Liver (tissue), 9 donors: ENCODE data around the gene GUK1. TPM values are rescaled to one million over a fixed set of nuclear protein-coding genes. Genes with fewer than 3 reads are reported as not detected.

Experiments
- DNase-seq: peaks from one replicate; pipeline ENCODE4 v3.0.0-alpha.2; 2017; ENCODE audit warnings: low spot score
- H3K27ac ChIP-seq, 2 donors: one replicate each; pipeline ENCODE4 v1.7.0; 2013; ENCODE audit warnings: inconsistent platforms in 2 of 2, low read length in 2 of 2, control low read depth in 1 of 2, low read depth in 1 of 2, mild to moderate bottlenecking in 1 of 2
- H3K27me3 ChIP-seq, 4 donors: one replicate each; pipeline versions ENCODE4 v1.6.1 to v1.7.0; 2013; ENCODE audit warnings: low read length in 3 of 4, inconsistent platforms in 1 of 4, mild to moderate bottlenecking in 1 of 4, moderate library complexity in 1 of 4; ENCODE audit not compliant: control insufficient read depth in 4 of 4, insufficient read depth in 4 of 4
- H3K36me3 ChIP-seq, 4 donors: one replicate each; pipeline versions ENCODE4 v1.6.1 to v1.7.0; 2013; ENCODE audit warnings: low read length in 3 of 4, mild to moderate bottlenecking in 3 of 4, low read depth in 1 of 4, moderate library complexity in 1 of 4; ENCODE audit not compliant: control insufficient read depth in 4 of 4, insufficient read depth in 3 of 4
- H3K4me1 ChIP-seq, 4 donors: one replicate each; pipeline versions ENCODE4 v1.6.1 to v1.7.0; 2013; ENCODE audit warnings: low read length in 3 of 4, mild to moderate bottlenecking in 3 of 4, moderate library complexity in 1 of 4; ENCODE audit not compliant: control insufficient read depth in 4 of 4, insufficient read depth in 4 of 4
- H3K4me3 ChIP-seq, 3 donors: one replicate each; pipeline versions ENCODE4 v1.6.1 to v1.7.0; 2013; ENCODE audit warnings: low read length in 3 of 3, control low read depth in 1 of 3, low read depth in 1 of 3, mild to moderate bottlenecking in 1 of 3
- H3K9ac ChIP-seq, 2 donors: one replicate each; pipeline ENCODE4 v1.7.0; 2013; ENCODE audit warnings: low read length in 2 of 2, mild to moderate bottlenecking in 2 of 2, moderate library complexity in 2 of 2, control low read depth in 1 of 2, low read depth in 1 of 2
- H3K9me3 ChIP-seq, 4 donors: one replicate each; pipeline versions ENCODE4 v1.6.1 to v1.7.0; 2013; ENCODE audit warnings: low read length in 3 of 4; ENCODE audit not compliant: control insufficient read depth in 4 of 4
- FOXA1 ChIP-seq: IDR thresholded peaks from 2 replicates; pipeline ENCODE4 v1.6.1; 2016; ENCODE audit warnings: antibody characterized with exemption
- FOXA2 ChIP-seq: IDR thresholded peaks from 2 replicates; pipeline ENCODE4 v1.6.1; 2016; ENCODE audit warnings: antibody characterized with exemption
- GABPA ChIP-seq, 2 donors: IDR thresholded peaks in 1 of 2; conservative IDR thresholded peaks in 1 of 2; 2 replicates each; pipeline ENCODE4 v1.6.1; 2016; ENCODE audit warnings: antibody characterized with exemption in 2 of 2, mild to moderate bottlenecking in 1 of 2, moderate library complexity in 1 of 2
- HNF4A ChIP-seq, 2 donors: conservative IDR thresholded peaks; 2 replicates each; pipeline ENCODE4 v1.6.1; 2016; ENCODE audit warnings: antibody characterized with exemption in 2 of 2, mild to moderate bottlenecking in 2 of 2
- JUND ChIP-seq, 2 donors: IDR thresholded peaks; 2 replicates each; pipeline ENCODE4 v1.6.1; 2016; ENCODE audit warnings: antibody characterized with exemption in 2 of 2
- NR2F2 ChIP-seq: IDR thresholded peaks from 2 replicates; pipeline ENCODE4 v1.6.1; 2016; ENCODE audit warnings: antibody characterized with exemption
- RAD21 ChIP-seq, 2 donors: IDR thresholded peaks; 2 replicates each; pipeline ENCODE4 v1.6.1; 2016; ENCODE audit warnings: antibody characterized with exemption in 2 of 2, mild to moderate bottlenecking in 2 of 2
- TAF1 ChIP-seq: conservative IDR thresholded peaks from 2 replicates; pipeline ENCODE4 v1.6.1; 2016; ENCODE audit warnings: antibody characterized with exemption, mild to moderate bottlenecking
- YY1 ChIP-seq: IDR thresholded peaks from 2 replicates; pipeline ENCODE4 v1.6.1; 2016; ENCODE audit warnings: antibody characterized with exemption, mild to moderate bottlenecking
- WGBS: extraction: QIAGEN DNeasy Blood & Tissue Kit; methylation state at CpG from one replicate; pipeline ENCODE4 v1.1.7; 2013; 5-methylcytosine and 5-hydroxymethylcytosine counted together
- polyA plus RNA-seq, 2 donors: library from polyadenylated mRNA; stranded (reverse) in 1 of 2; unstranded in 1 of 2; fragments of 200-250 nt in 1 of 2; fragments of >200 nt in 1 of 2; fragmentation: Nextera tagmentation in 1 of 2; extraction: Ambion mirVana in 1 of 2; gene quantifications; one replicate each; pipeline versions ENCODE4 v1.2.1 to v1.2.3, GENCODE V29; 2013 to 2015
- total RNA-seq, 2 donors: library from RNA; depleted of rRNA; stranded (reverse); fragments of >200 nt; gene quantifications; one replicate each; pipeline ENCODE4 v1.2.3, GENCODE V29; 2014
- TF ChIP-seq, protein P1 (sequence below): IDR thresholded peaks from 2 replicates; pipeline ENCODE4 v1.6.1; 2016; ENCODE audit warnings: antibody characterized with exemption
- TF ChIP-seq, protein P2 (sequence below): IDR thresholded peaks from 2 replicates; pipeline ENCODE4 v1.6.1; 2016; ENCODE audit warnings: antibody characterized with exemption
- TF ChIP-seq, protein P3 (sequence below): IDR thresholded peaks from 2 replicates; pipeline ENCODE4 v1.6.1; 2016; ENCODE audit warnings: antibody characterized with exemption, mild to moderate bottlenecking
- TF ChIP-seq, protein P4 (sequence below): fragments of 150-350 bp; IDR thresholded peaks from 2 replicates; pipeline ENCODE4 v1.5.1; 2017; ENCODE audit warnings: improper control_type of control experiment, low read depth, low read length; ENCODE audit not compliant: missing input control
- TF ChIP-seq, protein P5 (sequence below): IDR thresholded peaks from 2 replicates; pipeline ENCODE4 v1.6.1; 2016; ENCODE audit warnings: antibody characterized with exemption
- donor health status: healthy.
- donor health status: healthy.
- donor health status: healthy.
- donor health status: healthy.
- donor health status: healthy.

GUK1 gene
- total and polyA plus RNA-seq, 4 donors = 147 to 251 (median 216) TPM

DNA sequence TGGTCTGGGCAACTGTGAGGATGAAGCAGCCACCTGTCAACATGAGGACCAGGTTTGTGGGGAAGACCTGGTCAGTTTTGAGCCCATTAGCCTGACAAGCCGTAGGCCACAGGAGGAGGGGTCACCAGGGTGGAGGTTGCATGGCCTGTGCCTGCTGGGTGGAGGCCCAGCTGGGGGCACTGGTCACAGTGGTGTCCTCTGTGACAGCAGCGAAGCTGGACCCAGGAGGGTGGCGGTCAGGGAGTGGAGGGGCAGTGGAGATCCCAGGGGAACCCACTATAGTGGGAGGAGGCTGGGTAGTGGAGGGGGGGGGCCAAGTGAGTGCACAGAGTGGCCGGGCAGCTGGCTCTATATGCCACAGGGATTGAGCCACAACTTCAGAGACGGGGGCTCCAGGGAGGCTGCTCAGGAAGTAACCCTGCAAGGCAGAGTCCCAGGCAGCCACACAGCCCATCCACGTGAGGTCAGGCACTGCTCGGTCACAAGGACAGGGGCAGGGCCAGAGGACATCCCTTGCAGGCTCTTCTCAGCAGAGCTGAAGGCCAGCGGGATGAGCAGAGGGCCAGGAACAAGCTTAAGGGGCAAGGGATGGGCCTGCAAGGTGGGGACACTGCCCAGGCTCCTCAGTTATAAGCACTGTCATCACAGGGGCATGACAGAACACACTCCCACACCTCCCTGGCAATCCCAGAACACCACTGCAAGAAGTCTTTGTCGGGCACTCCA is 34.6 kb upstream of the GUK1 start (continued):
- TF ChIP-seq, protein P1, sequence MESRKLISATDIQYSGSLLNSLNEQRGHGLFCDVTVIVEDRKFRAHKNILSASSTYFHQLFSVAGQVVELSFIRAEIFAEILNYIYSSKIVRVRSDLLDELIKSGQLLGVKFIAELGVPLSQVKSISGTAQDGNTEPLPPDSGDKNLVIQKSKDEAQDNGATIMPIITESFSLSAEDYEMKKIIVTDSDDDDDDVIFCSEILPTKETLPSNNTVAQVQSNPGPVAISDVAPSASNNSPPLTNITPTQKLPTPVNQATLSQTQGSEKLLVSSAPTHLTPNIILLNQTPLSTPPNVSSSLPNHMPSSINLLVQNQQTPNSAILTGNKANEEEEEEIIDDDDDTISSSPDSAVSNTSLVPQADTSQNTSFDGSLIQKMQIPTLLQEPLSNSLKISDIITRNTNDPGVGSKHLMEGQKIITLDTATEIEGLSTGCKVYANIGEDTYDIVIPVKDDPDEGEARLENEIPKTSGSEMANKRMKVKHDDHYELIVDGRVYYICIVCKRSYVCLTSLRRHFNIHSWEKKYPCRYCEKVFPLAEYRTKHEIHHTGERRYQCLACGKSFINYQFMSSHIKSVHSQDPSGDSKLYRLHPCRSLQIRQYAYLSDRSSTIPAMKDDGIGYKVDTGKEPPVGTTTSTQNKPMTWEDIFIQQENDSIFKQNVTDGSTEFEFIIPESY = no peak
- TF ChIP-seq, protein P2, sequence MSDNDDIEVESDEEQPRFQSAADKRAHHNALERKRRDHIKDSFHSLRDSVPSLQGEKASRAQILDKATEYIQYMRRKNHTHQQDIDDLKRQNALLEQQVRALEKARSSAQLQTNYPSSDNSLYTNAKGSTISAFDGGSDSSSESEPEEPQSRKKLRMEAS = no peak

DNA sequence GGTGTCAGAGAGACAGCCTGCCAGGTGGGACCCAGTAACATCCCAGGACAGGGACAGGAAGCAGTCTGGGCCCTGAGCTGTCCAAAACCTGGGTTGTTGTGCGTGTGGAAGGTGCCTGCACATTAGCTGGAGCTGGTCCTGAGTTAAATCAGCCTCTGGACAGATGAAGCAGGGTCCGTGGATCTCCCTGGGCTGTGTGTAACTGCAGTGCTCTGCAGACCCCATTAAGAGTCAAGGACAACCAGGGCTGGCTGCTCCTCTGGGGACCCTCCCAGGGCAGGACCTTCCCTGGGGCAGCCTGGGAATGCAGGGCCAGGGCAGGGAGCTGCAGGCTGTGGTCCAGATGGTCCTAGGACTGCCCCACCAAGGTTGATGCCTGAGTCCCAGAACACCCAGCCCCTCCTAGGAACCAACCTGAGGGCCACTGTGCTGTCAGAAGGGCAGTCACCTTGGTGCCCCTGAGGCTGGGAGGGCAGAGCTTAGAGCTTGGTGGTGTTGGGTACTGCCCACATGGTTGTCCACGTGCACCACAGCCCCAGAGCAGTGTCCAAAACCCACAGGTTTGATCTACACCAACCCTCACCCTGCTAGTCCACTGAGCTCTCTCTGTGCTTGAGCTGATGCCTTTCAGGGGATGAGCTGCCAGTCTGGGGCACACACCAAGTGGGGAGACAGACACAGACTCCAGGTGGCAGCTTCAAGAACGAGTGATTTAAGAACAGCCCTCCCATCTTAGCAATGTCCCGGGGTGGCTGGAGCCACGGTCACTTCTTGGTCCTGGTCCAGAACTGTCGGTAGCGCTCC is 33.9 kb upstream of the GUK1 start:
- H3K36me3 ChIP-seq = peaks cover 0 to 15% (median 10%) of the 10 kb centered on the region in 4 donors
- peaks cover 10 to 57% (median 40%) of the 10 kb centered on the region in 4 donors for H3K4me1 ChIP-seq
- WGBS = 93% methylated on average over 8 of the region's 8 CpGs
- TF ChIP-seq GABPA (IDR thresholded peaks at IDR 0.05 in 1 of 2, conservative IDR thresholded peaks at IDR 0.05 in 1 of 2) (no peak), TAF1 (no peak), FOXA1 (no peak), JUND (IDR thresholded peaks at IDR 0.05) (no peak), YY1 (no peak), NR2F2 (no peak), FOXA2 (no peak), HNF4A (conservative IDR thresholded peaks at IDR 0.05) (no peak), RAD21 (IDR thresholded peaks at IDR 0.05) (no peak)
- TF ChIP-seq, protein P3, sequence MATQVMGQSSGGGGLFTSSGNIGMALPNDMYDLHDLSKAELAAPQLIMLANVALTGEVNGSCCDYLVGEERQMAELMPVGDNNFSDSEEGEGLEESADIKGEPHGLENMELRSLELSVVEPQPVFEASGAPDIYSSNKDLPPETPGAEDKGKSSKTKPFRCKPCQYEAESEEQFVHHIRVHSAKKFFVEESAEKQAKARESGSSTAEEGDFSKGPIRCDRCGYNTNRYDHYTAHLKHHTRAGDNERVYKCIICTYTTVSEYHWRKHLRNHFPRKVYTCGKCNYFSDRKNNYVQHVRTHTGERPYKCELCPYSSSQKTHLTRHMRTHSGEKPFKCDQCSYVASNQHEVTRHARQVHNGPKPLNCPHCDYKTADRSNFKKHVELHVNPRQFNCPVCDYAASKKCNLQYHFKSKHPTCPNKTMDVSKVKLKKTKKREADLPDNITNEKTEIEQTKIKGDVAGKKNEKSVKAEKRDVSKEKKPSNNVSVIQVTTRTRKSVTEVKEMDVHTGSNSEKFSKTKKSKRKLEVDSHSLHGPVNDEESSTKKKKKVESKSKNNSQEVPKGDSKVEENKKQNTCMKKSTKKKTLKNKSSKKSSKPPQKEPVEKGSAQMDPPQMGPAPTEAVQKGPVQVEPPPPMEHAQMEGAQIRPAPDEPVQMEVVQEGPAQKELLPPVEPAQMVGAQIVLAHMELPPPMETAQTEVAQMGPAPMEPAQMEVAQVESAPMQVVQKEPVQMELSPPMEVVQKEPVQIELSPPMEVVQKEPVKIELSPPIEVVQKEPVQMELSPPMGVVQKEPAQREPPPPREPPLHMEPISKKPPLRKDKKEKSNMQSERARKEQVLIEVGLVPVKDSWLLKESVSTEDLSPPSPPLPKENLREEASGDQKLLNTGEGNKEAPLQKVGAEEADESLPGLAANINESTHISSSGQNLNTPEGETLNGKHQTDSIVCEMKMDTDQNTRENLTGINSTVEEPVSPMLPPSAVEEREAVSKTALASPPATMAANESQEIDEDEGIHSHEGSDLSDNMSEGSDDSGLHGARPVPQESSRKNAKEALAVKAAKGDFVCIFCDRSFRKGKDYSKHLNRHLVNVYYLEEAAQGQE = no peak
- TF ChIP-seq, protein P4, sequence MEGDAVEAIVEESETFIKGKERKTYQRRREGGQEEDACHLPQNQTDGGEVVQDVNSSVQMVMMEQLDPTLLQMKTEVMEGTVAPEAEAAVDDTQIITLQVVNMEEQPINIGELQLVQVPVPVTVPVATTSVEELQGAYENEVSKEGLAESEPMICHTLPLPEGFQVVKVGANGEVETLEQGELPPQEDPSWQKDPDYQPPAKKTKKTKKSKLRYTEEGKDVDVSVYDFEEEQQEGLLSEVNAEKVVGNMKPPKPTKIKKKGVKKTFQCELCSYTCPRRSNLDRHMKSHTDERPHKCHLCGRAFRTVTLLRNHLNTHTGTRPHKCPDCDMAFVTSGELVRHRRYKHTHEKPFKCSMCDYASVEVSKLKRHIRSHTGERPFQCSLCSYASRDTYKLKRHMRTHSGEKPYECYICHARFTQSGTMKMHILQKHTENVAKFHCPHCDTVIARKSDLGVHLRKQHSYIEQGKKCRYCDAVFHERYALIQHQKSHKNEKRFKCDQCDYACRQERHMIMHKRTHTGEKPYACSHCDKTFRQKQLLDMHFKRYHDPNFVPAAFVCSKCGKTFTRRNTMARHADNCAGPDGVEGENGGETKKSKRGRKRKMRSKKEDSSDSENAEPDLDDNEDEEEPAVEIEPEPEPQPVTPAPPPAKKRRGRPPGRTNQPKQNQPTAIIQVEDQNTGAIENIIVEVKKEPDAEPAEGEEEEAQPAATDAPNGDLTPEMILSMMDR = no peak
- TF ChIP-seq, protein P5, sequence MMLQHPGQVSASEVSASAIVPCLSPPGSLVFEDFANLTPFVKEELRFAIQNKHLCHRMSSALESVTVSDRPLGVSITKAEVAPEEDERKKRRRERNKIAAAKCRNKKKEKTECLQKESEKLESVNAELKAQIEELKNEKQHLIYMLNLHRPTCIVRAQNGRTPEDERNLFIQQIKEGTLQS = no peak
- no peak for DNase-seq
- H3K27ac ChIP-seq = no peak overlapping the region
- no peaks in the 10 kb centered on the region for H3K27me3 ChIP-seq
- no peak overlapping the region for H3K9ac ChIP-seq
- no peaks in the 10 kb centered on the region for H3K9me3 ChIP-seq
- H3K4me3 ChIP-seq = no peak overlapping the region
